ENCODE measurements around the gene RNF130.

Gene RNF130

DNA sequence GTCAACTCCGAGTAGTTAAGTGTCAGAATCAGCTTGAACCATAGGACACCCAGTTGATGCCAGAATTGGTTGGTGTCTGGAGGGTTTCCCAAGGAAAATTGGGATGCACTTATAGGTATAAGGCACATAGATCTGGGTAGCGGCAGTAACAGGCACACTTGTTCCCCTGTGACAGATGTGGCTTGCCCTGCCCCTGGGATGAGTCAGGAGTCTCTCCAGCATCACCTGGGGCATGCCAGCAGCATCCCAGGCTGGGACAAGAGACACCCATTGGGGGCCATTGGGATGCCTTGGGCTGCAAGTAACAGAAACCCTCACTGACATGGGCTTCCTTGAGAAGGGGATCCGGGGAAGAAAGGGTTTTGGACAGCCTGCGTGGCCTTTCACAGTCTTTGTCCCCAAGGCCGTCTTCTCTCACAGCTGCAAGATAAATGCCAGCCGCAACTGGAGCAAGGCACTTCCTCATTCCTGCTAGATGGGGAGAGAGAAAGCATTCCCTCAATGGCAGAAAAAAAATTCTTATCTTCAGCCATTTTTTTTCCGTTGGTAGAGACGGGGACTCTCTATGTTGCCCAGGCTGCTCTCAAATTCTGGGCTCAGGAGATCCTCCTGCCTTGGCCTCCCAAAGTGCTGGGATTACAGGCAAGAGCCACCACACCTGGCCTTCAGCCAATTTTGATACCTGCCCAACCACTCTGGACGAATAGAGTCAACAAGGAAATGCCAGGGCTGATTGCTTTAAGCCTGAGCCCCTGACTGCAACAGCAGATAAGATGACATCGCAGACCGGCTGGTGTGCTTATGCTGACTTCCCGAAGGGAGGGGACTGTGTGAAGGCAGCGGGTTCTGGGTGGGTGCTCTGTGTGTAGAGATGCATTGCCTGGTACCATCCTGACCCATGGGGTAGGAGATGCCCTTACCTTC is 13.3 kb upstream of the RNF130 start:
- no peak for DNase-seq (ENCODE audit: low spot score)

DNA sequence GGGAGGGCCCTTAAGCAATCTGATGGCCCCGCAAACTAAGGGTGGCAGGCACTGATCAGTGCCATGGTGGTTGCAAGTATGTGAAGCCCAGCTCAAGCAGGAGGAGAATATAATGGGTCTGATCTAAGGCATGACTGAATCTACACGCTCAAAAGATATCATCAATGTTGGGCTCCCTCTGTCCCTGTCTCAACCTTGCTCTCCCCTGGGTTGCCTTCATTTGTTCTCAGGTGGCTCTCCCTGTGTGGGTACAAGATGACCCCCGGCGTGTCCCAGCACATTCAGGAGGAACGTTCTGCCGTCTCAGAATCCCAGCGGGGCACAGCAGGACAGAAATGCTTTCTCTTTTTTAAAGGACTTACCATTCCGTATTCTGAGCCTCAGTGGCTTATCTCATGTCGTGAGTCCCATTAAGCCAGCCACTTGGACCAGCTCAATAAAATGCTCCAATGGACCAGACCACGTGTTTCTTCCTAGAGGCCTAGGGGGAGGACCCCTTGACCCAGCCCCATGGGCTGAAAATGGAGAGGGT is 12.0 kb upstream of the RNF130 start:
- no peak for DNase-seq (ENCODE audit: low spot score)

GRCh38 chr5:180082633-180083420 is 11.3 kb upstream of the RNF130 start:
- no peak for DNase-seq (ENCODE audit: low spot score)

- no peak for DNase-seq (ENCODE audit: low spot score)
Measured at GRCh38 chr5:180081481-180081880, 9.9 kb upstream of the RNF130 start.

GRCh38 chr5:180080486-180081280 is 9.1 kb upstream of the RNF130 start:
- no peak for DNase-seq (ENCODE audit: low spot score)

GRCh38 chr5:180079702-180080466 is 8.3 kb upstream of the RNF130 start:
- no peak for DNase-seq (ENCODE audit: low spot score)

GRCh38 chr5:180078348-180078747 is 6.8 kb upstream of the RNF130 start:
- DNase-seq (ENCODE audit: low spot score): no peak

DNA sequence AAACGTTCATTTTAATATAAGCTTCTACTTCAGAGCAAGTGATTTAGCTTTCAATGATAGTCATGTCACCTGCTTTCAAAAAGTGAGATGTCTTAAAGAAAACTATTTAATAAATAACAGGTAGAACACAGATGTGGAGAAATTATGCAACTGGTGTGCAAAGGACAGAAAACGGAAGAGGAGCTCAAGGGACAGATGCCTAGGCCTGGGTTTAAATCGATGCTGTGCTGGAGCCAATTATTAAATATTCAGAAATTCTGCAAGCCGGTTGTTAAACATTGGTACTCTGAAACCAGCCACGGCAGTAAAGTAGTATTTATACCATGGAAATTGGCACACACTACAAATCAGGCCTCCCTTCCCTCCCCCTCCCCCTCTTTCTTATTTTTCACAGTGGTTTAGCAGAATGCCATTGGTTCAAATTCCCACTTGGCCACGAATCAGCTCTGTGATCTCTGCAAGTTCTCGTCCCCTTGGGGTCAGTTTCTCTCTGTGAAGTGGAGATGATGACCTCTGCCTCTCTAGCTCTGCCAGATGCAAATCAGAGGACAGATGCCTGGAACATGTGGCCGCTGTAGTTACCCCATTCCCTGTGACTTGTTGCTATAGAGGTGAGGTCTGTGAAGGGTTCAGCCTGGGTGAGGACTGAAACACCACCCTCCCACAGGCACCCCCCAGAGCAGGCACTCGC is 6.2 kb upstream of the RNF130 start:
- DNase-seq (ENCODE audit: low spot score): no peak

DNA sequence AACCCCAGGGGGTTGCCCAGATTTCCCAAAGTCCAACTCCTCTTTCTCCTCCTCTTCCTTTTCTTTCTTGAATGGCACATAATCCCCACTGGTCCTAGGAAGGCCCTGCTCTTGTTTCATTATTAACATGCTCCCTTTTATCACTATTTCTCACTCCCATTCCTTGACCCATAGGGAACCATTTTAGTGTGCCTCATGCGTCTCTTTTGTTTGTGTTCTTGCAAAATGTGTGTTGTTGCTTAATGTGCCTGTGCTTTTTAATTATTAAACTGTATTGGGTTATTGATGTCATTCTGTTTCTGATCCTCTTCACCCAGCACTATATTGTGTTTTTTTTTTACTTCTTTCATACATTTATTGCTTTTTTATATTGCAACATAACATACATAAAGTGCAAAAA is 4.1 kb upstream of the RNF130 start:
- DNase-seq (ENCODE audit: low spot score): no peak

GRCh38 chr5:180074462-180074861 is 2.9 kb upstream of the RNF130 start:
- no peak for DNase-seq (ENCODE audit: low spot score)

DNA sequence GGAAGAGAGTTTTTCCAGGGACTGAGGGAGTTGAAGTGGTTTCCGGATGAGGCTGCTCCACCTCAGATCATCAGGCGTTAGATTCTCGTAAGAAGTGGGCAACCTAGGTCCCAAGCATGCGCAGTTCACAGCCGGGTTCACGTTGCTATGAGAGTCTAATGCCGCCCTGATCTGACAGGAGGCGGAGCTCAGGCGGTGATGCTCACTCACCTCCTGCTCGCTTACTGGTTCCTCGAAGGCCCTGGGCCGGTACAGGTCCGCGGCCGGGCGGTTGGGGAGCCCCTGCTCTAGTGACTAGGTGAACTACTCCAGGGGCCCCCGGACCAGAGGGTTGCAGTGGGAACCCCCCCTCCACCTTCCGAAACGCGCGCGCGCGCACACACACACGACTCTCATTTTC is 997 bp upstream of the RNF130 start:
- no peak for DNase-seq (ENCODE audit: low spot score)

DNA sequence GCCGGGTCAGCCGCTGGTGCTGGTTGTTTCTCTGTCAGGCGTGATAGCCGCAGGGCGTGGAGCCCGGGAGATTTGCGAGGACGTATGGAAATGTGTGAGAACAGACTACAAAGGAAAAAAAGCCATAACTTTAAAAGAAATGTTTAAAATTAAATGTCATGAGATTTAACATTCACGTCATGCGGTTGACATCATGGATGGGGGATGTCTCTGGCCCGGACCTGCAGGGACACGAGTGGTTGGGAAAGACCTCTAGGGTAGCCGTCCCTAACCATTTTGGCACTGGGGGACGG is 643 bp upstream of the RNF130 start:
- no peak for DNase-seq (ENCODE audit: low spot score)

DNA sequence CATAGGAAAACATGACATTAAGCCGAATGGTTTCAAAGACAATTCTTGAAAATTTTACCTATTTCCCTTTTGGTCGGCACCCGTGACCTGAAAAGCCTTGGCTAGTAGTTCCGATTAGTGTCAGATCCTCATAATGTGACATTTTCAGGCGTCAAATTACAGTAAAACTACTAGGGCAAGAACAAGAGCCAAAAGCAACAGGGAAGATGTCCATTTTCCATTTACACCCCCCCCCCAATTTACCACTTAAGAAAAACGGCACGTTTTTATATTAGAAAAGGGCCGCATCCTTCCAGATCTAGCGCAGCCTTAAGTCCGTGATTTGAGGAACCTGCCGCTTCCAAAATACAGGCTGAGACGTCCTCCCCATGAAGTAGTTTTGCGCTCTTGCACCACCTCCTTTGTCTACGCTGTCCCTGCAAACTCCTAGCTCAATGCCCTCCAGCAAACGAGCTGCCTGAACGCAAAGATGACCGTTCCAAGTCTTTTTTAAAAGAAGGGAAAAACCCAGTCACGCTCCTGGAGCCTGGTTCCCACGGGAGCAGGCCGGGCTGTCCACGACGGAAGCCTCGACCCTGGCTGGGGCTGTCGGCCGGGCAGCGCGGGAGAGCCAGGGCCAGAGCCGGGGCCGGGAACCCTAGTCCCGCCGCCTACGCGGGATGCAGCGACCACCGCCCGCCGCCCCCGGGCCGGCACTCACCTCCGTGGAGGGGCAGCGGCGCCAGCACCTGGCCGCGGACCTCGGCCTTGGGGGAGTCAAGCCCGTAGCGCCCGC is 616 bp downstream of the RNF130 start:
- peak; percentile 72 for DNase-seq (ENCODE audit: low spot score)

- peak; percentile 95 for DNase-seq (ENCODE audit: low spot score)
Measured at GRCh38 chr5:180069589-180070247, 1.8 kb downstream of the RNF130 start.

GRCh38 chr5:180068519-180069090 is 3.0 kb downstream of the RNF130 start:
- no peak for DNase-seq (ENCODE audit: low spot score)

- peak; percentile 87 for DNase-seq (ENCODE audit: low spot score)
Measured at GRCh38 chr5:180067986-180068385, 3.6 kb downstream of the RNF130 start.

DNA sequence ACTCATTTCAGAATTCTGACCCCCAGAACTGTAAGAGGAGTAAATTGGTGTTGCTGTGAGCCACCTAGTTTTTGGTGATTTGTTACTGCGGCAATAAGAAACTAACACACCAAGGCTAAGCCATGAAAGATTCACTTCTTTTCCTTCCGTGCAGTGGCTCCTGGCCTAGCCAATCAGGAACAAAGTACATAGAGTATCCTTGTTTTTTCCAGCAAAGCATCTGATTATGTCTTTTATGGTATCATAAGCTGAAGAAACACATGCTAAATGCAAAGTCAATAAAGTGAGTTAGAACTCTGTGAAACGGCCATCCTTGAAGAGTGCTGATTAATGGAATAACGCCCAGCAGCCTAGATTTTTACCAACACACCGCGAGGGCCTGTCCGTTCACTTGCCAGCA is 11.4 kb downstream of the RNF130 start:
- no peak for DNase-seq (ENCODE audit: low spot score)

DNA sequence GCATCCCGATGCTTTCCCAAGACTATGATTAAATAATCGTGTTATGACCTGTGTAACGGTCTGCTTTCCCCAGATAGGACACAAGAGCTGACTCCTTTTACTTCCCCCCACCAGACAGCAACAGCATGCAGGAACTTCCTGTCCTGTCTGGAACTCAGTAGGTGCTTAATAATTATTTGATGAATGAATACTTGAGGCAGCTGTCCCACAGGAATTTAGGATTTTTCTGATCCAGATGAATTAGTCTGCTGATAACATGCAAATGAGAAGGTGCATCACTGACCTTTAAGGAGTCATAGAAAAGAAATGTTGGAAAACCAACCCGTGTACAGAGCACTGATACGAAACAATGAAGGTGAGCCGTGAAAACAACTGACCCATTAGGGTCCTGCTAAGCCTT is 12.2 kb downstream of the RNF130 start:
- no peak for DNase-seq (ENCODE audit: low spot score)

DNA sequence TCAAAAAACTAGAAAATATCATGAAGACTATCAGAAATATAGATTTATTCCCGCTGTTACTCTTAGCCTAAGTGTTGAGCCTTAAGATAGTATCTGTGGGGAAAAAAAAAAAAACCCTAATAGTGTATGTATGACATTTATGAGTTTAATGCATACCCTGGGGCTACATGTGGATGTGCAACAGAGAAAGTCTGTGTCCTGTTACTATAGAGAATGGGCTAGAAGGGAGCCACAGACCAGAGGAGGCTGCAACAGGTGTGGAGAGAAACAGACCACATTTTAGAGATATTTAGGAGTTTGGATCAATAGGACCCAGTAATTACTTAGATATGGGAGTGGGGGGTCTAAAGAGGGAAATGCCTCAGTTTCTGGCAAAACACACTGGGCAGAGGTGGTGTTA is 15.4 kb downstream of the RNF130 start:
- DNase-seq (ENCODE audit: low spot score): no peak
